Caco-2 (cell line): ENCODE data around the gene MYO5B. TPM values are rescaled to one million over a fixed set of nuclear protein-coding genes. Genes with fewer than 3 reads are reported as not detected.

Experiments
- BruUV-seq: library from RNA; stranded (reverse); fragments of 400-500 nt; replicated peaks from 2 replicates; lab custom pipeline; 2021; lab: Mats Ljungman, UMichigan
- CTCF ChIA-PET: fragments of 300-600 bp; sonication (Branson Sonifier 250); formaldehyde crosslinking; loops from one replicate; lab custom pipeline; 2022; ENCODE audit warnings: antibody characterized with exemption; lab: Charles Lee
- POLR2A ChIA-PET: fragments of 300-600 bp; sonication (Branson Sonifier 250); formaldehyde crosslinking; loops from one replicate; lab custom pipeline; 2022; ENCODE audit warnings: antibody characterized with exemption; lab: Charles Lee
- DNase-seq, 2 experiments: peaks; one replicate each; pipeline versions ENCODE4 v3.0.0 to v3.0.0-alpha.2; 2020 to 2022
- H3K27me3 ChIP-seq: replicated peaks from 2 replicates; pipeline ENCODE4 v1.6.0; 2011; ENCODE audit warnings: low read length; ENCODE audit not compliant: control insufficient read depth, insufficient read depth
- H3K36me3 ChIP-seq: 2 replicates; pipeline ENCODE4 v1.5.1; 2011; ENCODE audit warnings: low read length; ENCODE audit not compliant: control insufficient read depth, insufficient read depth
- H3K4me1 ChIP-seq: fragments of 250-450 bp; sonication (Bioruptor Pico); 2 replicates; pipeline ENCODE4 v1.5.1; 2020; ENCODE audit warnings: mild to moderate bottlenecking
- H3K4me3 ChIP-seq: 2 replicates; pipeline ENCODE4 v1.5.1; 2011; ENCODE audit warnings: low read depth, mild to moderate bottlenecking, control low read depth, low read length
- H3K9me3 ChIP-seq: fragments of 250-450 bp; sonication (Bioruptor Pico); 2 replicates; pipeline ENCODE4 v1.5.1; 2020; ENCODE audit warnings: mild to moderate bottlenecking, moderate library complexity
- H3K27ac Mint-ChIP-seq: one replicate; pipeline ENCODE4 v1.8.0; 2022; ENCODE audit warnings: mixed read lengths; ENCODE audit not compliant: unreplicated experiment
- H3K27me3 Mint-ChIP-seq: one replicate; pipeline ENCODE4 v1.8.0; 2022; ENCODE audit warnings: mixed read lengths; ENCODE audit not compliant: insufficient read depth, unreplicated experiment
- H3K36me3 Mint-ChIP-seq: one replicate; pipeline ENCODE4 v1.8.0; 2022; ENCODE audit warnings: mild to moderate bottlenecking, mixed read lengths; ENCODE audit not compliant: insufficient read depth, unreplicated experiment
- H3K4me1 Mint-ChIP-seq: one replicate; pipeline ENCODE4 v1.8.0; 2022; ENCODE audit warnings: low read depth, mixed read lengths; ENCODE audit not compliant: unreplicated experiment
- H3K4me3 Mint-ChIP-seq: one replicate; pipeline ENCODE4 v1.8.0; 2022; ENCODE audit warnings: mild to moderate bottlenecking, moderate library complexity, mixed read lengths; ENCODE audit not compliant: unreplicated experiment
- H3K9me3 Mint-ChIP-seq: one replicate; pipeline ENCODE4 v1.8.0; 2022; ENCODE audit warnings: mixed read lengths; ENCODE audit not compliant: unreplicated experiment
- intact Hi-C: fragments of 100-400 bp; cut with micrococcal nuclease; formaldehyde crosslinking; loops from one replicate; pipeline ENCODE4 v1.10.0; 2022; ENCODE audit not compliant: unreplicated experiment
- total RNA-seq: library from RNA; stranded (reverse); gene quantifications from 2 replicates; pipeline ENCODE4 v1.2.3, GENCODE V29; 2022
- TF ChIP-seq, protein P1 (sequence below), 2 experiments: fragments of 200-600 bp in 1 of 2; IDR thresholded peaks; 1 replicate in 1 of 2; 2 replicates in 1 of 2; pipeline versions ENCODE4 v1.5.1 to v1.8.0; 2011 to 2022; ENCODE audit warnings: antibody characterized with exemption in 1 of 2, control low read depth in 1 of 2, inconsistent platforms in 1 of 2, low read depth in 1 of 2, low read length in 1 of 2, mild to moderate bottlenecking in 1 of 2, moderate library complexity in 1 of 2; ENCODE audit not compliant: insufficient read depth in 1 of 2, severe bottlenecking in 1 of 2, unreplicated experiment in 1 of 2

The MYO5B gene
- total RNA-seq, 1 experiment from 2014 or later = 28.3 TPM

DNA sequence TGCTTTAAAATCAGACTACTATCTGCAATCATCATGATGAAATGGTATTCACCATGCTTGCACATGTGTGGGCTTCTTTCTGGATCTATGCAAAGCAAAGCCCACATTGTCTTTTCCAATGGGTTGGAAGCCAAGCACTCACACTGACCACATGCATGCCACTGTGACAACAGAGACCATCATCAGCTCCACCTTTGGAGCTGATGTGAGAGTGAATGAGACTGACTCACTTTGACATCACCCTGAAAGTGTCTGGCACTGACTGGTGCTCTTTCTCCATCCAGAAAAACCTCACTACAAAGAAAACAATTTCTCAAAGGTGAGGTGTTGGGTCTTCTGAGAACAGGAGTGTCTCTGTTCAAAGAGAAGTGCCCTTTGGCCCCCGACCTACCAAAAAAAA is 4.7 kb downstream of the MYO5B start:
- H3K4me3 Mint-ChIP-seq = no peak overlapping the region
- H3K4me3 ChIP-seq = no peak overlapping the region
- BruUV-seq = no TSS peak
- CTCF ChIA-PET = no interaction called here
- no peaks in the 10 kb centered on the region for H3K9me3 Mint-ChIP-seq
- H3K27me3 ChIP-seq = no peaks in the 10 kb centered on the region
- H3K27me3 Mint-ChIP-seq = no peaks in the 10 kb centered on the region
- no peaks in the 10 kb centered on the region for H3K4me1 ChIP-seq
- H3K4me1 Mint-ChIP-seq = peaks cover 13% of the 10 kb centered on the region
- no peaks in the 10 kb centered on the region for H3K36me3 ChIP-seq
- no peak overlapping the region for H3K27ac Mint-ChIP-seq
- POLR2A ChIA-PET = no interaction called here
- no peak for DNase-seq
- intact Hi-C loops = no loop called here
- no peaks in the 10 kb centered on the region for H3K36me3 Mint-ChIP-seq
- TF ChIP-seq, protein P1, sequence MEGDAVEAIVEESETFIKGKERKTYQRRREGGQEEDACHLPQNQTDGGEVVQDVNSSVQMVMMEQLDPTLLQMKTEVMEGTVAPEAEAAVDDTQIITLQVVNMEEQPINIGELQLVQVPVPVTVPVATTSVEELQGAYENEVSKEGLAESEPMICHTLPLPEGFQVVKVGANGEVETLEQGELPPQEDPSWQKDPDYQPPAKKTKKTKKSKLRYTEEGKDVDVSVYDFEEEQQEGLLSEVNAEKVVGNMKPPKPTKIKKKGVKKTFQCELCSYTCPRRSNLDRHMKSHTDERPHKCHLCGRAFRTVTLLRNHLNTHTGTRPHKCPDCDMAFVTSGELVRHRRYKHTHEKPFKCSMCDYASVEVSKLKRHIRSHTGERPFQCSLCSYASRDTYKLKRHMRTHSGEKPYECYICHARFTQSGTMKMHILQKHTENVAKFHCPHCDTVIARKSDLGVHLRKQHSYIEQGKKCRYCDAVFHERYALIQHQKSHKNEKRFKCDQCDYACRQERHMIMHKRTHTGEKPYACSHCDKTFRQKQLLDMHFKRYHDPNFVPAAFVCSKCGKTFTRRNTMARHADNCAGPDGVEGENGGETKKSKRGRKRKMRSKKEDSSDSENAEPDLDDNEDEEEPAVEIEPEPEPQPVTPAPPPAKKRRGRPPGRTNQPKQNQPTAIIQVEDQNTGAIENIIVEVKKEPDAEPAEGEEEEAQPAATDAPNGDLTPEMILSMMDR (IDR thresholded peaks at IDR 0.05; ENCODE audit: insufficient read depth in 1 of 2, low read depth in 1 of 2, low read length in 1 of 2, severe bottlenecking in 1 of 2, unreplicated experiment in 1 of 2) = no peak
- H3K9me3 ChIP-seq = no peaks in the 10 kb centered on the region

DNA sequence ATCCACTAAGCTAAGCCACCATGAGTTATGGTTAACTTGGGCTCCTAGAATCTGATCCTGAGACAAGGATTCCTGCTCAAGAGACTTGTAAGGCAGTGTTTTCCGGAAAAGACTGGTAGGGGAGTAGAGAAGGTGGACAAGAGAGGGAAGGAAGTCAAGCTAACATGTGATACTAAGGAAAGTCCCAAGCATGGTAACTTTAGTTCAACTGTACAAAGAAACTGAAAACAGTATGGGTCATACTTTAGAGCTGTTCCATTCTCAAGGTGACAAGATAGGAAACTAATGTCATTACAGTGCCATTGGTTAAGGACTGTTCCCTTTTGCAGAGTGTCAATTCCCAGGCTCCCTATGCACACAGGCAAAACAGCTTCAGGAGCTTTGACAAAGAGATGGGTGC is 5.8 kb downstream of the MYO5B start:
- no TSS peak for BruUV-seq
- Histone ChIP-seq H3K4me1 (no peaks in the 10 kb centered on the region), H3K27me3 (no peaks in the 10 kb centered on the region), H3K4me3 (no peak overlapping the region), H3K9me3 (no peaks in the 10 kb centered on the region), H3K36me3 (no peaks in the 10 kb centered on the region)
- CTCF ChIA-PET = no interaction called here
- peaks cover 13% of the 10 kb centered on the region for H3K4me1 Mint-ChIP-seq
- TF ChIP-seq, protein P1 (IDR thresholded peaks at IDR 0.05; ENCODE audit: insufficient read depth in 1 of 2, low read depth in 1 of 2, low read length in 1 of 2, severe bottlenecking in 1 of 2, unreplicated experiment in 1 of 2) = no peak
- no peaks in the 10 kb centered on the region for H3K27me3 Mint-ChIP-seq
- H3K36me3 Mint-ChIP-seq = no peaks in the 10 kb centered on the region
- intact Hi-C loops = no loop called here
- no peak for DNase-seq
- POLR2A ChIA-PET = no interaction called here
- H3K4me3 Mint-ChIP-seq = no peak overlapping the region
- H3K27ac Mint-ChIP-seq = no peak overlapping the region
- H3K9me3 Mint-ChIP-seq = no peaks in the 10 kb centered on the region

DNA sequence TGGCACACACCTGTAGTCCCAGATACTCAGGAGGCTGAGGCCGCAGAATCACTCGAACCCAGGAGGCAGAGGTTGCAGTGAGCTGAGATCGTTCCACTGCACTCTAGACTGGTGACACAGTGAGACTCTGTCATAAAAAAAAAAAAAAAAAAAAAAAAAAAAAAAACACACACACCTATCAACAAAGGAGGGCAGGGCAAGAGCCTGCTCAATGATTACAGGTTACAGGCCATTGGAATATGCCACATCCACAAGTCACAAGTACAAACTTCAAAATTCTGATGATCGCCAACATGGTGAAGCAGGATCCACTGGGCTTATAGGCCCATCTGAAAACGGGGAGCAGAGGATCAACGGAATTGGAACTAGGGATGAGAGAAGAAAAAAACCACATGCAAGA is 6.3 kb downstream of the MYO5B start:
- Mint-ChIP-seq H3K27ac (no peak overlapping the region), H3K4me3 (no peak overlapping the region), H3K36me3 (no peaks in the 10 kb centered on the region), H3K9me3 (no peaks in the 10 kb centered on the region), H3K4me1 (peaks cover 13% of the 10 kb centered on the region), H3K27me3 (no peaks in the 10 kb centered on the region)
- H3K9me3 ChIP-seq = no peaks in the 10 kb centered on the region
- H3K4me3 ChIP-seq = no peak overlapping the region
- ChIA-PET CTCF (no interaction called here), POLR2A (no interaction called here)
- intact Hi-C loops = no loop called here
- H3K27me3 ChIP-seq = no peaks in the 10 kb centered on the region
- H3K36me3 ChIP-seq = no peaks in the 10 kb centered on the region
- TF ChIP-seq, protein P1 (IDR thresholded peaks at IDR 0.05; ENCODE audit: insufficient read depth in 1 of 2, low read depth in 1 of 2, low read length in 1 of 2, severe bottlenecking in 1 of 2, unreplicated experiment in 1 of 2) = no peak
- no peak for DNase-seq
- no peaks in the 10 kb centered on the region for H3K4me1 ChIP-seq
- no TSS peak for BruUV-seq
